PC-3 (cell line): ENCODE results near the gene PAPOLB.

Experiments used
- CTCF ChIP-seq: fragments of 300-600 bp; sonication (generic); conservative IDR thresholded peaks from 2 replicates; pipeline ENCODE4 v1.5.1; 2017; ENCODE audit warnings: antibody characterized with exemption, low read depth, mild to moderate bottlenecking, low read length
- EZH2 ChIP-seq: fragments of 300-600 bp; sonication (generic); IDR thresholded peaks from one replicate; pipeline ENCODE4 v1.6.1; 2017; ENCODE audit warnings: antibody characterized with exemption, mild to moderate bottlenecking, low read length; ENCODE audit not compliant: unreplicated experiment
- EZH2phosphoT487 ChIP-seq: fragments of 300-600 bp; sonication (generic); IDR thresholded peaks from 2 replicates; pipeline ENCODE4 v1.6.1; 2018; ENCODE audit warnings: mild to moderate bottlenecking, antibody characterized with exemption, low read length, borderline replicate concordance

- TF ChIP-seq CTCF = no peak
- TF ChIP-seq EZH2 = no peak
- no peak for TF ChIP-seq EZH2phosphoT487
Observed at GRCh38 chr7:4836206-4836661, 25.6 kb downstream of the PAPOLB start.
